ENCODE measurements around the gene TUBB3. TPM values are rescaled to one million over a fixed set of nuclear protein-coding genes. Genes with fewer than 3 reads are reported as not detected.
"Not testable (repeated sequence)": the region's sequence is repeated elsewhere in the genome, so short reads cannot be mapped to it uniquely, and the experiment has no call there.

TUBB3 gene
- total and polyA plus RNA-seq, 2 of the 8 experiments (the other 6 are each of a cell fraction or from before 2014, with no cell fraction given) = 275 to 393 TPM

DNA sequence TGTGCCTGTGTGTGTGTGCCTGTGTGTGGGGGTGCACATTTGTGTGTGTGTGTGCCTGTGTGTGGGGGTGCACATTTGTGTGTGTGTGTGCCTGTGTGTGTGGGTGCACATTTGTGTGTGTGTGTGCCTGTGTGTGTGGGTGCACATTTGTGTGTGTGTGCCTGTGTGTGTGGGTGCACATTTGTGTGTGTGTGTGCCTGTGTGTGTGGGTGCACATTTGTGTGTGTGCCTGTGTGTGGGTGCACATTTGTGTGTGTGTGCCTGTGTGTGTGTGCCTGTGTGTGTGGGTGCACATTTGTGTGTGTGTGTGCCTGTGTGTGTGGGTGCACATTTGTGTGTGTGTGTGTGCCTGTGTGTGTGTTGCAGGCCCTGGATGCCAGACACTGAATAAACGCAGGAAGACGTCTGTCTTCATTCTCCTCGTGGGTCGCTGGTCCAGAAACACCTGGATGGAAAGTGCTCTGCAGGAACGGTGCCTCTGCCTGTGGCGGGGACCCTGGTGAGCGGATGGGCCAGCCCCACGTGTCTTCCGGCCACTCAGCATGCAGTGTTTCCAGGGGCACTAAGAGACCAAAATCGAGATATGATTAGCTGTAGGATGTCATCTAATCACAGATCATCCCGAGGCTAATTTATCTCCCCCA, 8.4 kb upstream of the TUBB3 start:
- H3K36me3 ChIP-seq (ENCODE audit: control insufficient read depth in 2 of 4, insufficient read depth in 4 of 4, low read length in 3 of 4); H3K4me2 ChIP-seq (ENCODE audit: insufficient read depth in 1 of 2, low read depth in 2 of 2, low read length in 2 of 2); FAIRE-seq; H3K23ac ChIP-seq (ENCODE audit: insufficient read length); CTCF ChIA-PET (ENCODE audit: partially characterized antibody); DNase-seq (ENCODE audit: low read depth in 1 of 2, low spot score in 2 of 2); H3K18ac ChIP-seq (ENCODE audit: extremely low read depth, low read length); H2BK15ac ChIP-seq (ENCODE audit: low read length); H4K20me1 ChIP-seq (replicated peaks in 1 of 2; ENCODE audit: control insufficient read depth in 1 of 2, insufficient read depth in 2 of 2, low read length in 2 of 2); H4K8ac ChIP-seq (ENCODE audit: extremely low read depth, insufficient read depth, low read length); H3K79me1 ChIP-seq (ENCODE audit: low read depth, low read length); H2BK5ac ChIP-seq (ENCODE audit: low read depth, low read length); H2BK120ac ChIP-seq (replicated peaks; ENCODE audit: low read depth, low read length); H2AK5ac ChIP-seq (ENCODE audit: low read depth, low read length); H2AFZ ChIP-seq (ENCODE audit: low read length); H3K14ac ChIP-seq (ENCODE audit: insufficient read length); H3K4me1 ChIP-seq (replicated peaks in 1 of 4; ENCODE audit: control insufficient read depth in 3 of 4, insufficient read depth in 4 of 4, low read length in 3 of 4); H3K9ac ChIP-seq (replicated peaks in 1 of 4; ENCODE audit: extremely low read depth in 1 of 4, low read depth in 3 of 4, low read length in 3 of 4); H2BK20ac ChIP-seq (ENCODE audit: low read length); H3K56ac ChIP-seq (replicated peaks; ENCODE audit: insufficient read length, low read depth, low read length); H3K9me3 ChIP-seq (ENCODE audit: insufficient read depth in 2 of 2, low read depth in 1 of 2, low read length in 1 of 2); H4K91ac ChIP-seq (replicated peaks; ENCODE audit: insufficient read length, low read length); H3K79me2 ChIP-seq (ENCODE audit: control insufficient read depth in 1 of 2, insufficient read depth in 2 of 2, low read length in 2 of 2); H3K4me3 ChIP-seq (ENCODE audit: extremely low read depth in 1 of 4, insufficient read depth in 2 of 4, low read depth in 3 of 4, low read length in 4 of 4); H2BK12ac ChIP-seq (ENCODE audit: low read depth, low read length); H3K27ac ChIP-seq (ENCODE audit: low read depth, low read length); H3K23me2 ChIP-seq (ENCODE audit: low read depth, low read length); H4K5ac ChIP-seq (ENCODE audit: insufficient read length, low read depth, low read length); H3K4ac ChIP-seq (replicated peaks; ENCODE audit: insufficient read length, low read depth, low read length): not testable (repeated sequence)
- H3K27me3 ChIP-seq (replicated peaks in 1 of 4; ENCODE audit: control insufficient read depth in 3 of 4, extremely low read depth in 1 of 4, insufficient read depth in 3 of 4, low read length in 3 of 4) = peaks cover 0 to 11% (median 11%) of the 10 kb centered on the region in 4 experiments; a peak in 6 of 7 replicates
- 88% methylated on average over 10 of the region's 11 CpGs; no CpG with 5 or more reads in 1 of the 2 experiments for WGBS, 2 experiments (ENCODE audit: extremely low coverage in 1 of 2, insufficient coverage in 1 of 2, insufficient read length in 1 of 2, insufficient replicate concordance in 2 of 2, low coverage in 1 of 2, low lambda C conversion rate in 2 of 2, missing lambda C conversion rate in 1 of 2)
- POLR2A ChIA-PET (ENCODE audit: partially characterized antibody) = interaction anchor here (1.4 to 1.6 kb wide), 3 partner anchors 9 to 69 kb away, joined by 3 read pairs; partner anchors contain the start of gene TUBB3
